Right atrium auricular region (tissue), 2 donors: ENCODE measurements around the gene GPR37L1. TPM values are rescaled to one million over a fixed set of nuclear protein-coding genes. Genes with fewer than 3 reads are reported as not detected.

Experiments
- DNase-seq: peaks from one replicate; pipeline ENCODE4 v3.0.0-alpha.2; 2019; ENCODE audit warnings: low spot score
- H3K27ac ChIP-seq, 2 donors: fragments of 200-600 bp; sonication (generic); 1 replicate in 1 of 2; 2 replicates in 1 of 2; pipeline ENCODE4 v1.5.1; 2016 to 2019
- H3K27me3 ChIP-seq, 2 donors: fragments of 200-600 bp; sonication (generic); one replicate each; pipeline versions ENCODE4 v1.5.1 to v1.6.0; 2017 to 2019
- H3K36me3 ChIP-seq: fragments of 200-600 bp; sonication (generic); one replicate; pipeline ENCODE4 v1.5.1; 2016
- H3K4me1 ChIP-seq, 2 donors: fragments of 200-600 bp; sonication (generic); one replicate each; pipeline versions ENCODE4 v1.5.1 to v1.6.0; 2017 to 2019
- H3K4me3 ChIP-seq, 2 donors: fragments of 200-600 bp; sonication (generic); 1 replicate in 1 of 2; 2 replicates in 1 of 2; pipeline ENCODE4 v1.5.1; 2017 to 2019; ENCODE audit warnings: mild to moderate bottlenecking in 1 of 2, moderate library complexity in 1 of 2
- H3K9me3 ChIP-seq, 2 donors: fragments of 200-600 bp; sonication (generic); one replicate each; pipeline ENCODE4 v1.5.1; 2019
- CTCF ChIP-seq, 2 donors: fragments of 200-600 bp; sonication (generic); IDR thresholded peaks; one replicate each; pipeline ENCODE4 v1.5.1; 2019; ENCODE audit warnings: antibody characterized with exemption in 2 of 2
- total RNA-seq, 2 donors: library from RNA; depleted of rRNA; stranded (reverse); fragments of >200 nt; gene quantifications; one replicate each; pipeline ENCODE4 v1.1.0, GENCODE V29; 2016

GPR37L1 gene
- under 1 TPM in 1 of 2 donors, not detected in 1; 0.07 TPM for total RNA-seq

GRCh38 chr1:202122639-202123335, at the start of gene GPR37L1:
Gene GPR37L1, plus strand, starts transcription at chr1:202122917. Its CDS starts 47 bp downstream, at chr1:202122964.
- TF ChIP-seq CTCF (IDR thresholded peaks at IDR 0.05): peak in 1 of 2 donors; percentile 57
- DNase-seq: no peak
- Histone ChIP-seq H3K27ac (no peak within 1 kb of the TSS), H3K27me3 (no peaks in the 10 kb centered on the region), H3K9me3 (no peaks in the 10 kb centered on the region), H3K4me3 (no peak within 1 kb of the TSS), H3K4me1 (no peaks in the 10 kb centered on the region), H3K36me3 (no peaks in the 10 kb centered on the region)

GRCh38 chr1:202073206-202073605, 49.5 kb upstream of the GPR37L1 start:
- Histone ChIP-seq H3K27ac (no peak overlapping the region), H3K36me3 (no peaks in the 10 kb centered on the region), H3K4me3 (no peak overlapping the region), H3K9me3 (no peaks in the 10 kb centered on the region), H3K4me1 (peaks cover 0 to 8% of the 10 kb centered on the region in 2 donors), H3K27me3 (no peaks in the 10 kb centered on the region)
- DNase-seq: no peak
- no peak for TF ChIP-seq CTCF (IDR thresholded peaks at IDR 0.05)

- Histone ChIP-seq H3K27ac (no peak overlapping the region), H3K36me3 (no peaks in the 10 kb centered on the region), H3K4me1 (peaks cover 0 to 8% of the 10 kb centered on the region in 2 donors), H3K4me3 (no peak overlapping the region), H3K27me3 (no peaks in the 10 kb centered on the region), H3K9me3 (no peaks in the 10 kb centered on the region)
- no peak for DNase-seq
- no peak for TF ChIP-seq CTCF (IDR thresholded peaks at IDR 0.05)
These were observed 47.7 kb upstream of the GPR37L1 start for GRCh38 chr1:202074985-202075384.

- Histone ChIP-seq H3K4me3 (no peak overlapping the region), H3K36me3 (no peaks in the 10 kb centered on the region), H3K27ac (no peak overlapping the region), H3K4me1 (peaks cover 0 to 8% of the 10 kb centered on the region in 2 donors), H3K27me3 (no peaks in the 10 kb centered on the region), H3K9me3 (no peaks in the 10 kb centered on the region)
- no peak for DNase-seq
- TF ChIP-seq CTCF (IDR thresholded peaks at IDR 0.05): no peak
These were observed 47.3 kb upstream of the GPR37L1 start for GRCh38 chr1:202075389-202075788.

- Histone ChIP-seq H3K4me3 (no peak overlapping the region), H3K4me1 (peaks cover 0 to 8% of the 10 kb centered on the region in 2 donors), H3K36me3 (no peaks in the 10 kb centered on the region), H3K27me3 (no peaks in the 10 kb centered on the region), H3K9me3 (no peaks in the 10 kb centered on the region), H3K27ac (no peak overlapping the region)
- TF ChIP-seq CTCF (IDR thresholded peaks at IDR 0.05): no peak
- DNase-seq: no peak
These were observed 46.6 kb upstream of the GPR37L1 start for GRCh38 chr1:202076050-202076511.

- TF ChIP-seq CTCF (IDR thresholded peaks at IDR 0.05): no peak
- H3K36me3 ChIP-seq: no peaks in the 10 kb centered on the region
- H3K27me3 ChIP-seq: no peaks in the 10 kb centered on the region
- no peak overlapping the region for H3K27ac ChIP-seq
- peaks cover 0 to 8% of the 10 kb centered on the region in 2 donors for H3K4me1 ChIP-seq
- no peak overlapping the region for H3K4me3 ChIP-seq
- no peaks in the 10 kb centered on the region for H3K9me3 ChIP-seq
- no peak for DNase-seq
These were observed 44.5 kb upstream of the GPR37L1 start for GRCh38 chr1:202078241-202078640.
